Liver (tissue), 9 donors: Measurements from ENCODE around the gene SERP1. TPM values are rescaled to one million over a fixed set of nuclear protein-coding genes. Genes with fewer than 3 reads are reported as not detected.

ENCODE experiments used
- DNase-seq: peaks from one replicate; pipeline ENCODE4 v3.0.0-alpha.2; 2017; ENCODE audit warnings: low spot score
- H3K27ac ChIP-seq, 2 donors: one replicate each; pipeline ENCODE4 v1.7.0; 2013; ENCODE audit warnings: inconsistent platforms in 2 of 2, low read length in 2 of 2, control low read depth in 1 of 2, low read depth in 1 of 2, mild to moderate bottlenecking in 1 of 2
- H3K27me3 ChIP-seq, 4 donors: one replicate each; pipeline versions ENCODE4 v1.6.1 to v1.7.0; 2013; ENCODE audit warnings: low read length in 3 of 4, inconsistent platforms in 1 of 4, mild to moderate bottlenecking in 1 of 4, moderate library complexity in 1 of 4; ENCODE audit not compliant: control insufficient read depth in 4 of 4, insufficient read depth in 4 of 4
- H3K36me3 ChIP-seq, 4 donors: one replicate each; pipeline versions ENCODE4 v1.6.1 to v1.7.0; 2013; ENCODE audit warnings: low read length in 3 of 4, mild to moderate bottlenecking in 3 of 4, low read depth in 1 of 4, moderate library complexity in 1 of 4; ENCODE audit not compliant: control insufficient read depth in 4 of 4, insufficient read depth in 3 of 4
- H3K4me1 ChIP-seq, 4 donors: one replicate each; pipeline versions ENCODE4 v1.6.1 to v1.7.0; 2013; ENCODE audit warnings: low read length in 3 of 4, mild to moderate bottlenecking in 3 of 4, moderate library complexity in 1 of 4; ENCODE audit not compliant: control insufficient read depth in 4 of 4, insufficient read depth in 4 of 4
- H3K4me3 ChIP-seq, 3 donors: one replicate each; pipeline versions ENCODE4 v1.6.1 to v1.7.0; 2013; ENCODE audit warnings: low read length in 3 of 3, control low read depth in 1 of 3, low read depth in 1 of 3, mild to moderate bottlenecking in 1 of 3
- H3K9ac ChIP-seq, 2 donors: one replicate each; pipeline ENCODE4 v1.7.0; 2013; ENCODE audit warnings: low read length in 2 of 2, mild to moderate bottlenecking in 2 of 2, moderate library complexity in 2 of 2, control low read depth in 1 of 2, low read depth in 1 of 2
- H3K9me3 ChIP-seq, 4 donors: one replicate each; pipeline versions ENCODE4 v1.6.1 to v1.7.0; 2013; ENCODE audit warnings: low read length in 3 of 4; ENCODE audit not compliant: control insufficient read depth in 4 of 4
- EGR1 ChIP-seq, 2 donors: IDR thresholded peaks; 2 replicates each; pipeline ENCODE4 v1.6.1; 2016 to 2018; ENCODE audit warnings: antibody characterized with exemption in 2 of 2, low read depth in 2 of 2
- FOXA1 ChIP-seq: IDR thresholded peaks from 2 replicates; pipeline ENCODE4 v1.6.1; 2016; ENCODE audit warnings: antibody characterized with exemption
- FOXA2 ChIP-seq: IDR thresholded peaks from 2 replicates; pipeline ENCODE4 v1.6.1; 2016; ENCODE audit warnings: antibody characterized with exemption
- GABPA ChIP-seq, 2 donors: IDR thresholded peaks in 1 of 2; conservative IDR thresholded peaks in 1 of 2; 2 replicates each; pipeline ENCODE4 v1.6.1; 2016; ENCODE audit warnings: antibody characterized with exemption in 2 of 2, mild to moderate bottlenecking in 1 of 2, moderate library complexity in 1 of 2
- HNF4A ChIP-seq, 2 donors: conservative IDR thresholded peaks; 2 replicates each; pipeline ENCODE4 v1.6.1; 2016; ENCODE audit warnings: antibody characterized with exemption in 2 of 2, mild to moderate bottlenecking in 2 of 2
- NR2F2 ChIP-seq: IDR thresholded peaks from 2 replicates; pipeline ENCODE4 v1.6.1; 2016; ENCODE audit warnings: antibody characterized with exemption
- RAD21 ChIP-seq, 2 donors: IDR thresholded peaks; 2 replicates each; pipeline ENCODE4 v1.6.1; 2016; ENCODE audit warnings: antibody characterized with exemption in 2 of 2, mild to moderate bottlenecking in 2 of 2
- REST ChIP-seq: IDR thresholded peaks from 2 replicates; pipeline ENCODE4 v1.6.1; 2016; ENCODE audit warnings: antibody characterized with exemption, mild to moderate bottlenecking
- SP1 ChIP-seq: IDR thresholded peaks from 2 replicates; pipeline ENCODE4 v1.6.1; 2018; ENCODE audit warnings: antibody characterized with exemption, mild to moderate bottlenecking
- TAF1 ChIP-seq: conservative IDR thresholded peaks from 2 replicates; pipeline ENCODE4 v1.6.1; 2016; ENCODE audit warnings: antibody characterized with exemption, mild to moderate bottlenecking
- YY1 ChIP-seq: IDR thresholded peaks from 2 replicates; pipeline ENCODE4 v1.6.1; 2016; ENCODE audit warnings: antibody characterized with exemption, mild to moderate bottlenecking
- WGBS: extraction: QIAGEN DNeasy Blood & Tissue Kit; methylation state at CpG from one replicate; pipeline ENCODE4 v1.1.7; 2013; 5-methylcytosine and 5-hydroxymethylcytosine counted together
- polyA plus RNA-seq, 2 donors: library from polyadenylated mRNA; stranded (reverse) in 1 of 2; unstranded in 1 of 2; fragments of 200-250 nt in 1 of 2; fragments of >200 nt in 1 of 2; fragmentation: Nextera tagmentation in 1 of 2; extraction: Ambion mirVana in 1 of 2; gene quantifications; one replicate each; pipeline versions ENCODE4 v1.2.1 to v1.2.3, GENCODE V29; 2013 to 2015
- total RNA-seq, 2 donors: library from RNA; depleted of rRNA; stranded (reverse); fragments of >200 nt; gene quantifications; one replicate each; pipeline ENCODE4 v1.2.3, GENCODE V29; 2014
- TF ChIP-seq, protein P1 (sequence below): IDR thresholded peaks from 2 replicates; pipeline ENCODE4 v1.6.1; 2016; ENCODE audit warnings: antibody characterized with exemption
- TF ChIP-seq, protein P2 (sequence below): IDR thresholded peaks from 2 replicates; pipeline ENCODE4 v1.6.1; 2016; ENCODE audit warnings: antibody characterized with exemption
- donor health status: healthy.
- donor health status: healthy.
- donor health status: healthy.
- donor health status: healthy.
- donor health status: healthy.

Gene SERP1
- total and polyA plus RNA-seq, 4 donors, result 116 to 254 (median 182) TPM

- Histone ChIP-seq H3K9me3 (no peaks in the 10 kb centered on the region), H3K9ac (peak overlapping the region; percentile 87 to 96), H3K4me1 (peaks cover 4 to 23% (median 17%) of the 10 kb centered on the region in 4 donors), H3K4me3 (peak overlapping the region; percentile 82 to 90 (median 89)), H3K36me3 (peaks cover 3 to 24% (median 17%) of the 10 kb centered on the region in 4 donors), H3K27ac (peak overlapping the region; percentile 99), H3K27me3 (no peaks in the 10 kb centered on the region)
- no peak for TF ChIP-seq FOXA1
- TF ChIP-seq TAF1, result peak; percentile 46
- under 1% methylated on average over 54 of the region's 54 CpGs for WGBS
- DNase-seq, result peak; percentile 40
Measured at GRCh38 chr3:150545419-150546225, 674 bp downstream of the SERP1 start.

- H3K27ac ChIP-seq, result peak overlapping the region in 1 of 2 donors; percentile 19
- no peak for DNase-seq
- peak overlapping the region; percentile 82 to 90 (median 89) for H3K4me3 ChIP-seq
- H3K4me1 ChIP-seq, result peaks cover 4 to 23% (median 17%) of the 10 kb centered on the region in 4 donors
- H3K36me3 ChIP-seq, result peaks cover 3 to 24% (median 17%) of the 10 kb centered on the region in 4 donors
- peak overlapping the region; percentile 87 to 96 for H3K9ac ChIP-seq
- no peaks in the 10 kb centered on the region for H3K9me3 ChIP-seq
- TF ChIP-seq SP1 (no peak), NR2F2 (no peak), YY1 (no peak), RAD21 (IDR thresholded peaks at IDR 0.05) (no peak), REST (no peak), HNF4A (conservative IDR thresholded peaks at IDR 0.05) (no peak)
- H3K27me3 ChIP-seq, result no peaks in the 10 kb centered on the region
- WGBS, result 0% methylated on average over 1 of the region's 1 CpG
Measured at GRCh38 chr3:150544726-150545125, 1.6 kb downstream of the SERP1 start.

GRCh38 chr3:150544041-150544440 is 2.3 kb downstream of the SERP1 start:
- no peaks in the 10 kb centered on the region for H3K27me3 ChIP-seq
- H3K4me1 ChIP-seq, result peaks cover 4 to 23% (median 17%) of the 10 kb centered on the region in 4 donors
- DNase-seq, result no peak
- H3K4me3 ChIP-seq, result no peak overlapping the region
- TF ChIP-seq TAF1 (no peak), HNF4A (conservative IDR thresholded peaks at IDR 0.05) (no peak), GABPA (IDR thresholded peaks at IDR 0.05 in 1 of 2, conservative IDR thresholded peaks at IDR 0.05 in 1 of 2) (no peak), RAD21 (IDR thresholded peaks at IDR 0.05) (no peak), FOXA2 (no peak), YY1 (no peak), EGR1 (IDR thresholded peaks at IDR 0.05; ENCODE audit: low read depth in 2 of 2) (no peak), FOXA1 (no peak)
- TF ChIP-seq, protein P1, sequence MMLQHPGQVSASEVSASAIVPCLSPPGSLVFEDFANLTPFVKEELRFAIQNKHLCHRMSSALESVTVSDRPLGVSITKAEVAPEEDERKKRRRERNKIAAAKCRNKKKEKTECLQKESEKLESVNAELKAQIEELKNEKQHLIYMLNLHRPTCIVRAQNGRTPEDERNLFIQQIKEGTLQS, result no peak
- TF ChIP-seq, protein P2, sequence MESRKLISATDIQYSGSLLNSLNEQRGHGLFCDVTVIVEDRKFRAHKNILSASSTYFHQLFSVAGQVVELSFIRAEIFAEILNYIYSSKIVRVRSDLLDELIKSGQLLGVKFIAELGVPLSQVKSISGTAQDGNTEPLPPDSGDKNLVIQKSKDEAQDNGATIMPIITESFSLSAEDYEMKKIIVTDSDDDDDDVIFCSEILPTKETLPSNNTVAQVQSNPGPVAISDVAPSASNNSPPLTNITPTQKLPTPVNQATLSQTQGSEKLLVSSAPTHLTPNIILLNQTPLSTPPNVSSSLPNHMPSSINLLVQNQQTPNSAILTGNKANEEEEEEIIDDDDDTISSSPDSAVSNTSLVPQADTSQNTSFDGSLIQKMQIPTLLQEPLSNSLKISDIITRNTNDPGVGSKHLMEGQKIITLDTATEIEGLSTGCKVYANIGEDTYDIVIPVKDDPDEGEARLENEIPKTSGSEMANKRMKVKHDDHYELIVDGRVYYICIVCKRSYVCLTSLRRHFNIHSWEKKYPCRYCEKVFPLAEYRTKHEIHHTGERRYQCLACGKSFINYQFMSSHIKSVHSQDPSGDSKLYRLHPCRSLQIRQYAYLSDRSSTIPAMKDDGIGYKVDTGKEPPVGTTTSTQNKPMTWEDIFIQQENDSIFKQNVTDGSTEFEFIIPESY, result no peak
- H3K9me3 ChIP-seq, result no peaks in the 10 kb centered on the region
- H3K27ac ChIP-seq, result no peak overlapping the region
- H3K36me3 ChIP-seq, result peaks cover 3 to 24% (median 17%) of the 10 kb centered on the region in 4 donors
- no peak overlapping the region for H3K9ac ChIP-seq
